T-helper 2 cell treated with Interferon-gamma antibody and Interleukin-4, amounts not matched to agents 5 μg/mL and 100 μg/mL, for 36 hours (primary cell): ENCODE results near the gene RGSL1.
"Not testable (repeated sequence)": the region's sequence is repeated elsewhere in the genome, so short reads cannot be mapped to it uniquely, and the experiment has no call there.

ENCODE experiments used
- DNase-seq: peaks from one replicate; pipeline ENCODE4 v3.0.0; 2021; ENCODE audit warnings: low spot score
- H3K27ac Mint-ChIP-seq: one replicate; pipeline ENCODE4 v1.8.0; 2021; ENCODE audit warnings: mild to moderate bottlenecking, mixed read lengths
- H3K27me3 Mint-ChIP-seq: one replicate; pipeline ENCODE4 v1.8.0; 2021; ENCODE audit warnings: low read depth, mixed read lengths
- H3K36me3 Mint-ChIP-seq: one replicate; pipeline ENCODE4 v1.8.0; 2021; ENCODE audit warnings: low read depth, mixed read lengths
- H3K4me1 Mint-ChIP-seq: one replicate; pipeline ENCODE4 v1.8.0; 2021; ENCODE audit warnings: low read depth, mixed read lengths
- H3K4me3 Mint-ChIP-seq: one replicate; pipeline ENCODE4 v1.8.0; 2022; ENCODE audit warnings: mild to moderate bottlenecking, moderate library complexity, mixed read lengths
- H3K9me3 Mint-ChIP-seq: one replicate; pipeline ENCODE4 v1.8.0; 2021; ENCODE audit warnings: mixed read lengths

RGSL1 gene

GRCh38 chr1:182476625-182477024, 26.7 kb downstream of the RGSL1 start:
- Mint-ChIP-seq H3K9me3 (peaks cover 15% of the 10 kb centered on the region), H3K27ac (no peak overlapping the region), H3K4me1 (no peaks in the 10 kb centered on the region), H3K4me3 (no peak overlapping the region), H3K27me3 (peaks cover 4% of the 10 kb centered on the region), H3K36me3 (no peaks in the 10 kb centered on the region)
- no peak for DNase-seq

- Mint-ChIP-seq H3K4me1 (no peaks in the 10 kb centered on the region), H3K27ac (no peak overlapping the region), H3K4me3 (no peak overlapping the region), H3K9me3 (peaks cover 15% of the 10 kb centered on the region), H3K27me3 (peaks cover 4% of the 10 kb centered on the region), H3K36me3 (no peaks in the 10 kb centered on the region)
- DNase-seq = no peak
Observed at GRCh38 chr1:182478238-182478637, 28.3 kb downstream of the RGSL1 start.

- Mint-ChIP-seq H3K4me3 (no peak overlapping the region), H3K36me3 (no peaks in the 10 kb centered on the region), H3K9me3 (peaks cover 4% of the 10 kb centered on the region), H3K27ac (no peak overlapping the region), H3K4me1 (no peaks in the 10 kb centered on the region), H3K27me3 (peaks cover 4% of the 10 kb centered on the region)
- no peak for DNase-seq
Observed at GRCh38 chr1:182484067-182484466, 34.1 kb downstream of the RGSL1 start.

- Mint-ChIP-seq H3K9me3 (no peaks in the 10 kb centered on the region), H3K4me1 (no peaks in the 10 kb centered on the region), H3K36me3 (no peaks in the 10 kb centered on the region), H3K4me3 (no peak overlapping the region), H3K27ac (no peak overlapping the region), H3K27me3 (peaks cover 3% of the 10 kb centered on the region)
- DNase-seq = no peak
Observed at GRCh38 chr1:182484531-182485257, 34.7 kb downstream of the RGSL1 start.

GRCh38 chr1:182485861-182486260, 35.9 kb downstream of the RGSL1 start:
- DNase-seq = no peak
- Mint-ChIP-seq H3K9me3 (no peaks in the 10 kb centered on the region), H3K36me3 (no peaks in the 10 kb centered on the region), H3K4me1 (no peaks in the 10 kb centered on the region), H3K4me3 (no peak overlapping the region), H3K27ac (no peak overlapping the region), H3K27me3 (no peaks in the 10 kb centered on the region)

GRCh38 chr1:182488803-182489202, 38.9 kb downstream of the RGSL1 start:
- no peak overlapping the region for H3K4me3 Mint-ChIP-seq
- no peak for DNase-seq
- no peaks in the 10 kb centered on the region for H3K36me3 Mint-ChIP-seq
- no peaks in the 10 kb centered on the region for H3K9me3 Mint-ChIP-seq
- no peaks in the 10 kb centered on the region for H3K27me3 Mint-ChIP-seq
- H3K27ac Mint-ChIP-seq = no peak overlapping the region
- no peaks in the 10 kb centered on the region for H3K4me1 Mint-ChIP-seq

- Mint-ChIP-seq H3K27me3 (peaks cover 3% of the 10 kb centered on the region), H3K36me3 (no peaks in the 10 kb centered on the region), H3K27ac (no peak overlapping the region), H3K4me3 (no peak overlapping the region), H3K4me1 (no peaks in the 10 kb centered on the region), H3K9me3 (no peaks in the 10 kb centered on the region)
- no peak for DNase-seq
Observed at GRCh38 chr1:182493063-182493462, 43.1 kb downstream of the RGSL1 start.

- Mint-ChIP-seq H3K9me3 (no peaks in the 10 kb centered on the region), H3K27me3 (peaks cover 3% of the 10 kb centered on the region), H3K4me1 (no peaks in the 10 kb centered on the region), H3K36me3 (no peaks in the 10 kb centered on the region), H3K27ac (no peak overlapping the region), H3K4me3 (no peak overlapping the region)
- no peak for DNase-seq
Observed at GRCh38 chr1:182495002-182495401, 45.1 kb downstream of the RGSL1 start.

- no peaks in the 10 kb centered on the region for H3K4me1 Mint-ChIP-seq
- DNase-seq = no peak
- H3K4me3 Mint-ChIP-seq = no peak overlapping the region
- no peaks in the 10 kb centered on the region for H3K36me3 Mint-ChIP-seq
- no peaks in the 10 kb centered on the region for H3K9me3 Mint-ChIP-seq
- peaks cover 3% of the 10 kb centered on the region for H3K27me3 Mint-ChIP-seq
- H3K27ac Mint-ChIP-seq = no peak overlapping the region
Observed at GRCh38 chr1:182495693-182496092, 45.7 kb downstream of the RGSL1 start.

- peaks cover 3% of the 10 kb centered on the region for H3K9me3 Mint-ChIP-seq
- no peaks in the 10 kb centered on the region for H3K27me3 Mint-ChIP-seq
- H3K36me3 Mint-ChIP-seq = no peaks in the 10 kb centered on the region
- H3K4me1 Mint-ChIP-seq = no peaks in the 10 kb centered on the region
- no peak overlapping the region for H3K27ac Mint-ChIP-seq
- no peak overlapping the region for H3K4me3 Mint-ChIP-seq
- DNase-seq = no peak
Observed at GRCh38 chr1:182507685-182508084, 57.7 kb downstream of the RGSL1 start.

GRCh38 chr1:182515556-182515955, 65.6 kb downstream of the RGSL1 start:
- no peaks in the 10 kb centered on the region for H3K36me3 Mint-ChIP-seq
- H3K27ac Mint-ChIP-seq = no peak overlapping the region
- no peak overlapping the region for H3K4me3 Mint-ChIP-seq
- no peak for DNase-seq
- peaks cover 7% of the 10 kb centered on the region for H3K27me3 Mint-ChIP-seq
- H3K9me3 Mint-ChIP-seq = peaks cover 3% of the 10 kb centered on the region
- no peaks in the 10 kb centered on the region for H3K4me1 Mint-ChIP-seq

GRCh38 chr1:182520736-182521135, 70.8 kb downstream of the RGSL1 start:
- no peak for DNase-seq
- peaks cover 10% of the 10 kb centered on the region for H3K27me3 Mint-ChIP-seq
- H3K4me3 Mint-ChIP-seq = no peak overlapping the region
- H3K27ac Mint-ChIP-seq = no peak overlapping the region
- H3K9me3 Mint-ChIP-seq = peaks cover 16% of the 10 kb centered on the region
- H3K36me3 Mint-ChIP-seq = no peaks in the 10 kb centered on the region
- no peaks in the 10 kb centered on the region for H3K4me1 Mint-ChIP-seq

GRCh38 chr1:182525342-182525741, 75.4 kb downstream of the RGSL1 start:
- Mint-ChIP-seq H3K36me3 (no peaks in the 10 kb centered on the region), H3K4me3 (no peak overlapping the region)

GRCh38 chr1:182527680-182528079, 77.7 kb downstream of the RGSL1 start:
- Mint-ChIP-seq H3K9me3 (peaks cover 27% of the 10 kb centered on the region), H3K27ac (no peak overlapping the region), H3K27me3 (peaks cover 2% of the 10 kb centered on the region), H3K4me1 (no peaks in the 10 kb centered on the region), H3K36me3 (no peaks in the 10 kb centered on the region), H3K4me3 (no peak overlapping the region)
- no peak for DNase-seq

More at GRCh38 chr1:182525342-182525741, 75.4 kb downstream of the RGSL1 start:
- DNase-seq = no peak
- peaks cover 5% of the 10 kb centered on the region for H3K27me3 Mint-ChIP-seq
- peaks cover 27% of the 10 kb centered on the region for H3K9me3 Mint-ChIP-seq
- H3K4me1 Mint-ChIP-seq = no peaks in the 10 kb centered on the region
- no peak overlapping the region for H3K27ac Mint-ChIP-seq

- H3K4me3 Mint-ChIP-seq, DNase-seq, H3K27me3 Mint-ChIP-seq, H3K4me1 Mint-ChIP-seq, H3K36me3 Mint-ChIP-seq, H3K27ac Mint-ChIP-seq: not testable (repeated sequence)
- peaks cover 26% of the 10 kb centered on the region for H3K9me3 Mint-ChIP-seq
Observed at GRCh38 chr1:182528206-182528605, 78.3 kb downstream of the RGSL1 start.
